Dendritic cell treated with granulocyte-macrophage colony-stimulating factor and Interleukin-4, amounts not matched to agents 40 ng/mL and 50 ng/mL, for 4 days (primary cell): Measurements from ENCODE around the gene INHA.

ENCODE experiments used
- H3K27ac Mint-ChIP-seq: one replicate; pipeline ENCODE4 v1.8.0; 2022; ENCODE audit warnings: mild to moderate bottlenecking, mixed read lengths
- H3K27me3 Mint-ChIP-seq: one replicate; pipeline ENCODE4 v1.8.0; 2022; ENCODE audit warnings: mild to moderate bottlenecking, mixed read lengths
- H3K36me3 Mint-ChIP-seq: one replicate; pipeline ENCODE4 v1.8.0; 2022; ENCODE audit warnings: low read depth, mixed read lengths
- H3K4me1 Mint-ChIP-seq: one replicate; pipeline ENCODE4 v1.8.0; 2022; ENCODE audit warnings: low read depth, mixed read lengths
- H3K4me3 Mint-ChIP-seq: one replicate; pipeline ENCODE4 v1.8.0; 2022; ENCODE audit warnings: mild to moderate bottlenecking, moderate library complexity, mixed read lengths
- H3K9me3 Mint-ChIP-seq: one replicate; pipeline ENCODE4 v1.8.0; 2022; ENCODE audit warnings: mixed read lengths
- intact Hi-C: fragments of 100-400 bp; cut with micrococcal nuclease; formaldehyde crosslinking; loops from one replicate; pipeline ENCODE4 v1.15.0; 2022

Gene INHA

GRCh38 chr2:219545943-219546352 lies 26.2 kb upstream of the INHA start:
- no peak overlapping the region for H3K4me3 Mint-ChIP-seq
- H3K27ac Mint-ChIP-seq: no peak overlapping the region
- no peaks in the 10 kb centered on the region for H3K36me3 Mint-ChIP-seq
- peaks cover 9% of the 10 kb centered on the region for H3K4me1 Mint-ChIP-seq
- no peaks in the 10 kb centered on the region for H3K9me3 Mint-ChIP-seq
- peaks cover 88% of the 10 kb centered on the region for H3K27me3 Mint-ChIP-seq
- intact Hi-C loops: loop anchor here (2.0 kb wide), 1 partner anchor 51 kb away; the partner anchor contains the start of gene STK11IP

- H3K4me3 Mint-ChIP-seq: no peak overlapping the region
- no peaks in the 10 kb centered on the region for H3K36me3 Mint-ChIP-seq
- H3K27me3 Mint-ChIP-seq: peaks cover 88% of the 10 kb centered on the region
- no peak overlapping the region for H3K27ac Mint-ChIP-seq
- intact Hi-C loops: no loop called here
- H3K9me3 Mint-ChIP-seq: no peaks in the 10 kb centered on the region
- peaks cover 16% of the 10 kb centered on the region for H3K4me1 Mint-ChIP-seq
Measured at GRCh38 chr2:219547621-219548020, 24.5 kb upstream of the INHA start.

DNA sequence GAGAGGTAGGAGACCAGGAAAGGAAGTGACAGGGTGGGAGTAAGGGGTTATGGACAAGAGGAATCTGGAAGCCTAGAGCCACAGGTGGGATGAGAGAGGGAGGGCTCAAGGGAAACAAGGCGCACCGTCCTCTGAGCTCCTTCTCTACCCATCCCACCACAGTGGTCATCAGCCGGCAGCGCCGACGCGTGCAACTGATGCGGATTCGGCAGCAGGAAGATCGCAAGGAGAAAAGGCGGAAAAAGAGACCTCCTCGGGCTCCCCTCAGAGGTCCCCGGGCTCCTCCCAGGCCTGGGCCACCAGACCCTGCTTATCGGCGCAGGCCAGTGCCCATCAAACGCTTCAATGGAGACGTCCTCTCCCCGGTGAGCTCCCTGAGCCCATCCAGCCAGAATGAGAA lies 23.1 kb upstream of the INHA start:
- Mint-ChIP-seq H3K9me3 (no peaks in the 10 kb centered on the region), H3K36me3 (no peaks in the 10 kb centered on the region), H3K4me1 (peaks cover 16% of the 10 kb centered on the region), H3K27me3 (peaks cover 94% of the 10 kb centered on the region), H3K27ac (no peak overlapping the region), H3K4me3 (no peak overlapping the region)
- intact Hi-C loops: no loop called here

GRCh38 chr2:219549619-219550018 lies 22.5 kb upstream of the INHA start:
- H3K4me1 Mint-ChIP-seq: peaks cover 11% of the 10 kb centered on the region
- H3K36me3 Mint-ChIP-seq: no peaks in the 10 kb centered on the region
- H3K27ac Mint-ChIP-seq: no peak overlapping the region
- intact Hi-C loops: no loop called here
- peaks cover 94% of the 10 kb centered on the region for H3K27me3 Mint-ChIP-seq
- no peak overlapping the region for H3K4me3 Mint-ChIP-seq
- no peaks in the 10 kb centered on the region for H3K9me3 Mint-ChIP-seq

GRCh38 chr2:219551441-219552381 lies 20.4 kb upstream of the INHA start:
- H3K27me3 Mint-ChIP-seq: peaks cover 76% of the 10 kb centered on the region
- H3K4me1 Mint-ChIP-seq: peaks cover 8% of the 10 kb centered on the region
- no peaks in the 10 kb centered on the region for H3K36me3 Mint-ChIP-seq
- H3K9me3 Mint-ChIP-seq: no peaks in the 10 kb centered on the region
- no peak overlapping the region for H3K27ac Mint-ChIP-seq
- intact Hi-C loops: no loop called here
- peak overlapping the region; percentile 70 for H3K4me3 Mint-ChIP-seq

DNA sequence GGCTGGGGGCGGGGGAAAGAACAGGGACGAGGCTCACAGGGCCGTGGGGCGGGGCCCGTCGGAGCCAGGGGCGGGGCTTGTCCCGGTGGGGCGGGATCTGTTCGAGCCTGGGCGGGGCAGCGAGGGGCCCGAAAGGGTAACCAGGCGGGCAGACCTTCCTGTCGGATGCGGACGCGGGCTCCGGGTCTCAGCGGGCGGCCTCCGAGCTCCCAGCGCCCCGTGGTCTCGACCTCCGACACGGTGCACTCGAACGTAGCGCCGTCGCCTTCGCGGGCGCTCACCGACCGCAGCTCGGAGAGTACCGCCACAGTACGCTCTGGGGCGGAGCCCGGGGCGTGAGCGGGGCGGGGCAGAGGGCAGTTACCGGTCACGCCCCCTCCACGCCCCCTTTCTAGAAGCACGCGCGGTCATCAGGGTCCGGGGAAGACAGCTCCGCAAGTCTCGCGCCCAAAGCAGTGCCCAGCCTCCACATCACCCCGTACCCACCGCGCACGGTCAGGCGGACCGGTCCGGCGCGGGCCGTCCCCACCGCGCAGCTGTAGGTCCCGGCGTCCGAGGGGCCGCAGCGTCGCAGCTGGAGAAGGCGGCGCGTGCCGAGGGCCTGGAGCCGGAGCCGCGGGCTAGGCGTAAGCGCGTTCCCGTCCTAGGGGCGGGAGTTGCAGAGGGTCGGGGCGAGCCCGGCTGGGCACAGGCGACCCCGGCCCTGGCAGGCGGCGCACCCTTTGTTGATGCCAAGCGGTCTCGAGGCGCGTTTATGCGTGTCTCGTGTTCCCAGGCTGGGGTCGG lies 19.5 kb upstream of the INHA start:
- no peak overlapping the region for H3K27ac Mint-ChIP-seq
- H3K36me3 Mint-ChIP-seq: no peaks in the 10 kb centered on the region
- peak overlapping the region; percentile 70 for H3K4me3 Mint-ChIP-seq
- H3K4me1 Mint-ChIP-seq: peaks cover 8% of the 10 kb centered on the region
- H3K9me3 Mint-ChIP-seq: no peaks in the 10 kb centered on the region
- intact Hi-C loops: no loop called here
- peaks cover 67% of the 10 kb centered on the region for H3K27me3 Mint-ChIP-seq

DNA sequence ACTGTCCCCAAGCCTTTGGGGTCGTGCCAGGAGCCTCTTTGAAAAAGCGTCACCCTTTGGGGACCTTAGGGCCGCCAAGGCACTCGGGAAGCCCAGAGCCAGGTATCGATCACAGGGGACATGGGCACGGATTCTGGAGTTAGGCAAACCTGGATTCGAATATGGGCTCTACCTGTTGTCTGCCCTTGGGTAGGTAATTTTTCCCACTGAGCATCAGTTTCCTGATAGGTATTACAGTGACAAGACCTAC lies 19.0 kb upstream of the INHA start:
- intact Hi-C loops: no loop called here
- Mint-ChIP-seq H3K27ac (no peak overlapping the region), H3K4me1 (peaks cover 8% of the 10 kb centered on the region), H3K9me3 (no peaks in the 10 kb centered on the region), H3K27me3 (peaks cover 66% of the 10 kb centered on the region), H3K4me3 (no peak overlapping the region), H3K36me3 (no peaks in the 10 kb centered on the region)

- Mint-ChIP-seq H3K9me3 (no peaks in the 10 kb centered on the region), H3K36me3 (no peaks in the 10 kb centered on the region), H3K27me3 (peaks cover 63% of the 10 kb centered on the region), H3K27ac (no peak overlapping the region), H3K4me1 (peaks cover 8% of the 10 kb centered on the region), H3K4me3 (no peak overlapping the region)
- intact Hi-C loops: no loop called here
Measured at GRCh38 chr2:219553463-219553963, 18.6 kb upstream of the INHA start.

GRCh38 chr2:219554350-219554749 lies 17.8 kb upstream of the INHA start:
- Mint-ChIP-seq H3K27ac (no peak overlapping the region), H3K36me3 (no peaks in the 10 kb centered on the region), H3K9me3 (no peaks in the 10 kb centered on the region), H3K27me3 (peaks cover 54% of the 10 kb centered on the region), H3K4me1 (peaks cover 8% of the 10 kb centered on the region), H3K4me3 (no peak overlapping the region)
- intact Hi-C loops: no loop called here

- H3K27me3 Mint-ChIP-seq: peaks cover 38% of the 10 kb centered on the region
Measured at GRCh38 chr2:219555956-219556355, 16.2 kb upstream of the INHA start.

DNA sequence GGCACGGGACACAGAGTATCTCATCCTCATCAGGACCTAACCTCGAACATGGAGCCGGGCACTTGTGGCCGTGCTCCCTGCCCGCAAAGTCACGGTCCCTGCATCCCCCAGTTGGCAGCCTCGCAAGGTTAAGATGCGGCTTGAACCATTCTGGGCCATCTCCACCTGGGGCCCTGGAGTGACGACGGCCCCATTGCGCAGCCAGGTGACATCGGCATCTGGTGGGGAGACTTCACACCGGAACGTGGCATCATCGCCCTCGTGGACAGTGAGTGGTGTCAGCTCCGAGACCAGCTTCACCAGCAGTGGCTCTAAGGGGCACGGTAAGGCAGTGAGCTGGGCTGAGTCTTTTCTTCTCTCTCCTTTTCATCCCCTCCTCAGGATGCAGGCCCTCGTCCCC lies 15.7 kb upstream of the INHA start:
- H3K27ac Mint-ChIP-seq: no peak overlapping the region
- H3K36me3 Mint-ChIP-seq: no peaks in the 10 kb centered on the region
- H3K27me3 Mint-ChIP-seq: peaks cover 34% of the 10 kb centered on the region
- H3K4me1 Mint-ChIP-seq: peaks cover 8% of the 10 kb centered on the region
- intact Hi-C loops: no loop called here
- no peak overlapping the region for H3K4me3 Mint-ChIP-seq
- no peaks in the 10 kb centered on the region for H3K9me3 Mint-ChIP-seq

More at GRCh38 chr2:219555956-219556355, 16.2 kb upstream of the INHA start:
- intact Hi-C loops: no loop called here
- Mint-ChIP-seq H3K4me3 (no peak overlapping the region), H3K9me3 (no peaks in the 10 kb centered on the region), H3K36me3 (no peaks in the 10 kb centered on the region), H3K27ac (no peak overlapping the region), H3K4me1 (peaks cover 8% of the 10 kb centered on the region)

DNA sequence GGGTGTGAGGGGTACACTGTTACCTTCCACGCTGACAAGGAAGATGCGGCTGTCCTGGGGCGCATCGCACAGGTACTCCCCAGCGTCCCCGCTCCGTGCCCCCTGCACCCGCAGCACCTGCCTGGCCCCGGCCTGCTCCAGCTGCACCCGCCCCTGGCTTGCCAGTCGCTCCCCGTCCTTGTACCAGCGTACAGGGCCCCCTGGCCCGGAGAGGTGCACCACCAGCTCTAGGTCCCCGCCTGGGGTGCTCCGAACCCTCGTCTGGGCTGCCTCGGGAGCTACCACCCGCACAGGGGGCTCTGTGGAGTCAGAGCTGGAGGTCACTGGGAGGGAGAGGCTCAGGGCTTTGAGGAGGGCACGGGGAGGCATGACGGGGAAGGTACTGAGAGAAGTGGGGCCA lies 14.8 kb upstream of the INHA start:
- no peak overlapping the region for H3K4me3 Mint-ChIP-seq
- H3K36me3 Mint-ChIP-seq: no peaks in the 10 kb centered on the region
- no peaks in the 10 kb centered on the region for H3K4me1 Mint-ChIP-seq
- H3K27me3 Mint-ChIP-seq: peaks cover 25% of the 10 kb centered on the region
- intact Hi-C loops: no loop called here
- no peak overlapping the region for H3K27ac Mint-ChIP-seq
- no peaks in the 10 kb centered on the region for H3K9me3 Mint-ChIP-seq

- peaks cover 18% of the 10 kb centered on the region for H3K27me3 Mint-ChIP-seq
- no peak overlapping the region for H3K27ac Mint-ChIP-seq
- intact Hi-C loops: no loop called here
- H3K4me3 Mint-ChIP-seq: no peak overlapping the region
- H3K4me1 Mint-ChIP-seq: no peaks in the 10 kb centered on the region
- no peaks in the 10 kb centered on the region for H3K36me3 Mint-ChIP-seq
- H3K9me3 Mint-ChIP-seq: no peaks in the 10 kb centered on the region
Measured at GRCh38 chr2:219557791-219558785, 14.0 kb upstream of the INHA start.
